GM10248 (cell line): Measurements from ENCODE around the gene HNRNPUL1.

Experiments used
- CTCF ChIA-PET: fragments of 300-600 bp; sonication (Branson Sonifier 250); formaldehyde crosslinking; extraction: SDS; loops from one replicate; lab custom pipeline; 2021; ENCODE audit warnings: antibody characterized with exemption; lab: Yijun Ruan, JAX
- POLR2A ChIA-PET: fragments of 350-650 bp; sonication (Branson Sonifier 250); formaldehyde crosslinking; extraction: SDS; loops from one replicate; lab custom pipeline; 2020; ENCODE audit warnings: antibody characterized with exemption; lab: Yijun Ruan, JAX
- DNase-seq: peaks from one replicate; pipeline ENCODE4 v3.0.0; 2012; ENCODE audit errors: extremely low spot score
- TF ChIP-seq, protein P1 (sequence below): IDR thresholded peaks from 2 replicates; pipeline ENCODE4 v1.5.1; 2012; ENCODE audit warnings: mild to moderate bottlenecking, low read depth; ENCODE audit errors: extremely low read depth, missing control alignments, control extremely low read depth

HNRNPUL1 gene

DNA sequence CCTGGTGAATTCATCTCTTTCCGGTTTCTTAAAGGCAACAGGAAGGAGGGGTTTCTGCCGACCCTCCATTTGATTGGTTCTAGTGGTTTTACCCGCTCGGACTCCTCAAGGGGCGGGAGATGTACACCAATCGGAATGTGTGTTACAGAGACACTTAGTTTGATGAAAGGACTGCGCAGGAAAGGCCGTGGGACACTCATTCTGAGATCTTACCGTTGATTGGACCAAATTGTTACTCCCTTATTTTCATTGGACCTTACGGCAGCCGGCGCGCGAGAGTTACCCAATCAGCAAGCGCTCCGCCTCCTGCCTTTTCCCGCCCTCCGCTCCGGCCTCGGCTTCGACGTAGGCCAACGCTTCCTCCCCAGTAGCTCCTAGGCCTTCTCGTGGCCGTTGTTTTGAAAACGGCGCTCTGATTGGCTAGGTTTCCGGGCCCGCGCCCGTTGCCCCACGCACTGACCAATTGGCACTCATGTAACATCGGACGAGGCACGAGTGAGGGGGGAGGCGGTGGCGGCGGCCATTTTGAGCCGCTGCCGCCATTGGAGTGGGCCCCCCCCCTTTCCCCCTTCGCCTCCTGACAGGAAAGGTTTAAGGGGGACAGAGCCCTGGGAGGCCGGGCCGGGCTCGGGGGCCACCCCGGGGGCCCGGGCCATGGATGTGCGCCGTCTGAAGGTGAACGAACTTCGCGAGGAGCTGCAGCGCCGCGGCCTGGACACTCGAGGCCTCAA is at the start of gene HNRNPUL1:
Gene HNRNPUL1, plus strand, starts transcription at position 523 of the 731 bp plus-strand sequence. Its CDS starts 132 bp downstream, at position 655.
- peak; percentile 99 for DNase-seq
- TF ChIP-seq, protein P1, sequence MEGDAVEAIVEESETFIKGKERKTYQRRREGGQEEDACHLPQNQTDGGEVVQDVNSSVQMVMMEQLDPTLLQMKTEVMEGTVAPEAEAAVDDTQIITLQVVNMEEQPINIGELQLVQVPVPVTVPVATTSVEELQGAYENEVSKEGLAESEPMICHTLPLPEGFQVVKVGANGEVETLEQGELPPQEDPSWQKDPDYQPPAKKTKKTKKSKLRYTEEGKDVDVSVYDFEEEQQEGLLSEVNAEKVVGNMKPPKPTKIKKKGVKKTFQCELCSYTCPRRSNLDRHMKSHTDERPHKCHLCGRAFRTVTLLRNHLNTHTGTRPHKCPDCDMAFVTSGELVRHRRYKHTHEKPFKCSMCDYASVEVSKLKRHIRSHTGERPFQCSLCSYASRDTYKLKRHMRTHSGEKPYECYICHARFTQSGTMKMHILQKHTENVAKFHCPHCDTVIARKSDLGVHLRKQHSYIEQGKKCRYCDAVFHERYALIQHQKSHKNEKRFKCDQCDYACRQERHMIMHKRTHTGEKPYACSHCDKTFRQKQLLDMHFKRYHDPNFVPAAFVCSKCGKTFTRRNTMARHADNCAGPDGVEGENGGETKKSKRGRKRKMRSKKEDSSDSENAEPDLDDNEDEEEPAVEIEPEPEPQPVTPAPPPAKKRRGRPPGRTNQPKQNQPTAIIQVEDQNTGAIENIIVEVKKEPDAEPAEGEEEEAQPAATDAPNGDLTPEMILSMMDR: peak; percentile 23
- ChIA-PET POLR2A (interaction anchor here (0.5 to 1.8 kb wide), 11 partner anchors 24 to 486 kb away, joined by 3 to 11 read pairs (median 4); partner anchors contain the start of gene B9D2), CTCF (interaction anchor here (0.9 to 3.4 kb wide), 11 partner anchors 12 to 629 kb away, joined by 3 to 20 read pairs (median 4); no protein-coding TSS in a partner anchor)

DNA sequence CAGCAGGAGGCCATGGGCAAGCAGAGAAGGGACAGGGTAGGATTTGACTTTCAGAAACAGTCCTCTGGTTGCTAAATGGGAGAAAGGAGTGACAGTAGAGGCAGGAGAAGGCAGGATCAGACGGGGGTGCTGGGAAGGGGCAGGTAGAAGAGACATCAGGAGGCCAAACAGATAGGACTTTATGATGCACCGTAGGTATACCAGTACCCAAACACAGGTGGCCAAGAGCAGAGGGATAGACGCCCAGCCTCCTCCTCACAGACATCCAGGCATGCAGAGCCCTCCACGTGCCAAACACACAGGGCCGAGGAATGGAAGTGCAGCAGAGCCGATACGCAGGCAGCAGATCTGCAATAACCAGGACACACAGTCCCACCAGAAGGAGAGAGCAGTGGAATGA is 46.4 kb upstream of the HNRNPUL1 start:
- TF ChIP-seq, protein P1: no peak
- ChIA-PET CTCF (no interaction called here), POLR2A (no interaction called here)
- DNase-seq: no peak

DNA sequence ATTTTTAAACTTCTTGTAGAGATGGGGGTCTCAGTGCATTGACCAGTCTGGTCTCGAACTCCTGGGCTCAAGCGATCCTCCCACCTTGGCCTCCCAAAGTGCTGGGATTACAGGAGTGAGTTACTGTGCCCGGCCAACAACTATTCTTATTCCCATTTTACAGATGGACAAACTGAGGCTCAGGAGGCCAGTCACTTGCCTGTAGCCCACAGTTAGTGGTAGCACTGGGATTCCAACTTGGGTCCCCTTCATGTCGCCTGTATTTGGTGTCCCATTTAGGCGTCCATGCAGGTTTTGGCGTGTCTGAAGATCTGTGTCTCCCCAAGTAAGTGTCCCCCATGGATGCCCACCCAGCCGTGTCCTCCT is 45.9 kb upstream of the HNRNPUL1 start:
- TF ChIP-seq, protein P1: no peak
- ChIA-PET CTCF (interaction anchor here (1.0 kb wide), 1 partner anchor 14 kb away, joined by 4 read pairs; no protein-coding TSS in a partner anchor), POLR2A (no interaction called here)
- no peak for DNase-seq

DNA sequence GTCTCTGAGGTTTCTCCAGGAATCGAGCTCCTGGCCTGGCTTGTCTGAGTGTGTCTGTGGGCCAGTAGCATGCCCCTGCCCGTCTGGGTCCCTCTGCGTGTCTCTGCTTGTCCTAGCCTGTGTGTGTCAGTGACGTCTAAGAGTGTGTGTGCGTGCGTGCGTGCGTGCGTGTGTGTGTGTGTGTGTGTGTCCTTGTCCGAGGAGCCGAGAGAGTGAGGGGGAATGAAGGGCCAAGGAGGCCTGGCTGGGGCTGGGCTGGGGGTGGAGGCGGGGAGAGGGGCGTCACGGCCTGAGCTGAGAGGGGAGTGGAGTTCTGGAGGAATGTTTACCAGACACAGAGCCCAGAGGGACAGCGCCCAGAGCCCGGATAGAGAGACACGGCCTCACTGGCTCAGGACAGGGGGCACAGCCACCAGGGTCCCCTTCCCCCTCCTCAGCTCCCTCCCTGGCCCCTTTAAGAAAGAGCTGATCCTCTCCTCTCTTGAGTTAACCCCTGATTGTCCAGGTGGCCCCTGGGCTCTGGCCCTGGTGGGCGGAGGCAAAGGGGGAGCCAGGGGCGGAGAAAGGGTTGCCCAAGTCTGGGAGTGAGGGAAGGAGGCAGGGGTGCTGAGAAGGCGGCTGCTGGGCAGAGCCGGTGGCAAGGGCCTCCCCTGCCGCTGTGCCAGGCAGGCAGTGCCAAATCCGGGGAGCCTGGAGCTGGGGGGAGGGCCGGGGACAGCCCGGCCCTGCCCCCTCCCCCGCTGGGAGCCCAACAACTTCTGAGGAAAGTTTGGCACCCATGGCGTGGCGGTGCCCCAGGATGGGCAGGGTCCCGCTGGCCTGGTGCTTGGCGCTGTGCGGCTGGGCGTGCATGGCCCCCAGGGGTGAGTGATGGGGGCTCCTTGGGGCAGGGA is 45.3 kb upstream of the HNRNPUL1 start, which contains the start of gene AXL:
Gene AXL, plus strand, starts transcription at position 609 of the 893 bp plus-strand sequence. Its CDS starts 170 bp downstream, at position 779.
- ChIA-PET CTCF (interaction anchor here (1.0 kb wide), 2 partner anchors 15 kb away, joined by 3 to 4 read pairs; no protein-coding TSS in a partner anchor), POLR2A (no interaction called here)
- TF ChIP-seq, protein P1: no peak
- DNase-seq: no peak

DNA sequence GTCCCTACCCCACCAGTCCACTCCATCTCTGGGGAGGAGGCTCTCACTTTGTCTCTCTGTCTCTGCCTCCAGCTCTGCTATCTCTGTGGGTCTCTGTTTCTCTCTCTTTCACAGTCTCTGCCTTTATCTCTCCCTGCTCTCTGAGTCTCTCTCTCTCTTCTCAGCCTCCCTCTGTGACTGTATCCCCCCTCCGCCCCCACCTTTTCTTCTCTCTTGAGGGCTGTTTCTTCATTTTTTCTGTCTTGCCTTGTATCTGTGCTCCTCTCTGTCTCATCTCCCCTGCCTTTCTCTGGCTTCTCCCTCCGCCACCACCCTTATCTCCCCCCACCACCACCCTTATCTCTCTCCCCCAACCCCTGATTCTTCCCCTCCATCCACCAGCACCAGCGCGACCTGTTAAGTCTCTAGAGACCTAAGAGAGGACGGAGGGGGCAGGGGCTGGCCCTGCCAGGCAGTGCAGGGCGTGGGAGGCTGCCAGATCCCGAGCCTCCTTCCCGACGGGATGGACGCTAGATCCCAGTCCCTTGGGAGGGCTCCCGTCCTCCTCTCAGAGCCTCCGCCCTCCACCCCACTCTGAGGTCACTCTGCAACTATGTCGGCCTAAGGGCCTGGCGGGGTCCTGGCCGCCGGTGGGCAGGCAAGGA is 44.1 kb upstream of the HNRNPUL1 start:
- ChIA-PET POLR2A (no interaction called here), CTCF (interaction anchor here (1.0 to 1.9 kb wide), 2 partner anchors 16 kb away, joined by 3 to 7 read pairs; no protein-coding TSS in a partner anchor)
- TF ChIP-seq, protein P1: no peak
- DNase-seq: no peak
